Naive B cell (primary cell): ENCODE data around the gene ECHDC1. TPM values are rescaled to one million over a fixed set of nuclear protein-coding genes. Genes with fewer than 3 reads are reported as not detected.
A peak's percentile ranks its signal among the peaks of the same experiment; 100 is the strongest.

ENCODE experiments used
- ATAC-seq, 2 donors: fragments of 150-1000 bp; cut with Tn5 transposase; 2 replicates each; pipeline ENCODE4 v1.10.0; 2021; ENCODE audit warnings: low read depth in 2 of 2, mild to moderate bottlenecking in 2 of 2, moderate library complexity in 2 of 2
- DNase-seq: peaks from one replicate; pipeline ENCODE4 v3.0.0; 2022
- H3K27ac Mint-ChIP-seq, 6 donors: one replicate each; pipeline ENCODE4 v1.8.0; 2020 to 2022; ENCODE audit warnings: mild to moderate bottlenecking in 6 of 6, mixed read lengths in 6 of 6, moderate library complexity in 5 of 6, inconsistent platforms in 2 of 6
- H3K27me3 Mint-ChIP-seq, 3 donors: one replicate each; pipeline ENCODE4 v1.8.0; 2021 to 2022; ENCODE audit warnings: mixed read lengths in 3 of 3, mild to moderate bottlenecking in 1 of 3
- H3K36me3 Mint-ChIP-seq, 2 donors: one replicate each; pipeline ENCODE4 v1.8.0; 2020 to 2022; ENCODE audit warnings: mixed read lengths in 2 of 2, inconsistent platforms in 1 of 2, mild to moderate bottlenecking in 1 of 2
- H3K4me1 Mint-ChIP-seq, 3 donors: one replicate each; pipeline ENCODE4 v1.8.0; 2020 to 2022; ENCODE audit warnings: mixed read lengths in 3 of 3, inconsistent platforms in 1 of 3, mild to moderate bottlenecking in 1 of 3, moderate library complexity in 1 of 3
- H3K4me3 Mint-ChIP-seq, 8 donors: one replicate each; pipeline ENCODE4 v1.8.0; 2020 to 2022; ENCODE audit warnings: mild to moderate bottlenecking in 8 of 8, mixed read lengths in 8 of 8, moderate library complexity in 8 of 8, inconsistent platforms in 2 of 8
- H3K9me3 Mint-ChIP-seq, 7 donors: one replicate each; pipeline ENCODE4 v1.8.0; 2020 to 2022; ENCODE audit warnings: mixed read lengths in 7 of 7, mild to moderate bottlenecking in 5 of 7, inconsistent platforms in 2 of 7, moderate library complexity in 1 of 7
- polyA plus RNA-seq, 6 donors: library from polyadenylated mRNA; unstranded; fragments of 300-500 nt; fragmentation: Illumina TruSeq; gene quantifications; one replicate each; pipeline ENCODE4 v1.2.3, GENCODE V29; 2021; ENCODE audit warnings: low read depth in 6 of 6

ECHDC1 gene
- polyA plus RNA-seq, 6 donors from 2014 or later: 97.9 to 122 (median 102) TPM

DNA sequence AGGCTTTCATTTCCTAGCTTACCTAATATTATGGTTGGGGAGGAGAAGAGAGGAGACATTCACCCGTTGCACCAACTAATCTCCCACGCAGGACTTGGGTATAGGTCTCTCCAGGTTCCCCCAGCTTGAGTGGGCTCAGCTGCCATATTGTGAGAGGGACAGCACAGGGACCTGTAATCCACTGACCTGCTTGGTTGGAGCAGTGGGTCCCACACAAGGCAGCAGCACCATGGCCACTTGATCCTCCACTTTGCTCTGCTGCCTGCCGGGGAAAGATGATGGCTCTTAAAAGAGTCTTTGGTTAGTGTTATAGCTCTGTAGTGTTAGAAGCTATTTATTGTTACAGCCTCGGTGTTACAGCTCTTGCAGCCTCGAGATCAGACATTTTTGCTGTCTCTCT is 22.5 kb upstream of the ECHDC1 start:
- Mint-ChIP-seq H3K9me3 (peaks cover 0 to 9% (median 4%) of the 10 kb centered on the region in 7 donors), H3K27me3 (no peaks in the 10 kb centered on the region), H3K4me3 (no peak overlapping the region), H3K27ac (peak overlapping the region in 1 of 6 donors; percentile 63), H3K36me3 (peaks cover 0 to 5% of the 10 kb centered on the region in 2 donors), H3K4me1 (peaks cover 0 to 5% (median 0%) of the 10 kb centered on the region in 3 donors)
- DNase-seq (no peak), ATAC-seq (no peak)

DNA sequence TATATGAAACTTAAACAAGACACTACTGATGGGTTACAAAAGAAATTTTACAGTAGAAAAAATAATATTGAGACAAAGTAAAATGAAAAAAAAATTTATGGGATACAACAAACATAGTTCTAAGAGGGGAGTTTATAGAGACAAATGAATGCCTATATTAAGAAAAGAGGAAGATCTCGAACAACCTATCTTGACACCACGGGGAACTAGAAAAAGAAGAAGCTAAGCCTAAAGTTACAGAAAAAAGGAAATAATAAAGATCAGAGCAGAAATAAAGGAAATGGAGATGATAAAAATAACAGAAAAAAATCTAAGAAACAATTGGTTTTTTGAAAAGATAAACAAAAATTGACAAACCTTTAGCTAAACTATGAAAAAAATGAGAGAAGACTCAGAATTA is 9.1 kb upstream of the ECHDC1 start:
- Mint-ChIP-seq H3K27me3 (no peaks in the 10 kb centered on the region), H3K4me1 (peaks cover 13 to 29% (median 22%) of the 10 kb centered on the region in 3 donors), H3K36me3 (peaks cover 0 to 8% of the 10 kb centered on the region in 2 donors), H3K27ac (peak overlapping the region; percentile 71 to 89 (median 80)), H3K9me3 (peaks cover 3 to 30% (median 8%) of the 10 kb centered on the region in 7 donors), H3K4me3 (peak overlapping the region in 7 of 8 donors; percentile 27 to 78 (median 53))
- DNase-seq (peak; percentile 25), ATAC-seq (peak; percentile 83 to 90)

- DNase-seq: no peak
- H3K4me3 Mint-ChIP-seq: no peak overlapping the region
- ATAC-seq: no peak
- H3K9me3 Mint-ChIP-seq: peaks cover 3 to 23% (median 8%) of the 10 kb centered on the region in 7 donors
- H3K4me1 Mint-ChIP-seq: peaks cover 19 to 36% (median 27%) of the 10 kb centered on the region in 3 donors
- H3K27ac Mint-ChIP-seq: peak overlapping the region in 4 of 6 donors; percentile 24 to 91 (median 74)
- H3K36me3 Mint-ChIP-seq: peaks cover 0 to 8% of the 10 kb centered on the region in 2 donors
- H3K27me3 Mint-ChIP-seq: no peaks in the 10 kb centered on the region
These were observed 6.6 kb upstream of the ECHDC1 start for GRCh38 chr6:127349980-127350379.

DNA sequence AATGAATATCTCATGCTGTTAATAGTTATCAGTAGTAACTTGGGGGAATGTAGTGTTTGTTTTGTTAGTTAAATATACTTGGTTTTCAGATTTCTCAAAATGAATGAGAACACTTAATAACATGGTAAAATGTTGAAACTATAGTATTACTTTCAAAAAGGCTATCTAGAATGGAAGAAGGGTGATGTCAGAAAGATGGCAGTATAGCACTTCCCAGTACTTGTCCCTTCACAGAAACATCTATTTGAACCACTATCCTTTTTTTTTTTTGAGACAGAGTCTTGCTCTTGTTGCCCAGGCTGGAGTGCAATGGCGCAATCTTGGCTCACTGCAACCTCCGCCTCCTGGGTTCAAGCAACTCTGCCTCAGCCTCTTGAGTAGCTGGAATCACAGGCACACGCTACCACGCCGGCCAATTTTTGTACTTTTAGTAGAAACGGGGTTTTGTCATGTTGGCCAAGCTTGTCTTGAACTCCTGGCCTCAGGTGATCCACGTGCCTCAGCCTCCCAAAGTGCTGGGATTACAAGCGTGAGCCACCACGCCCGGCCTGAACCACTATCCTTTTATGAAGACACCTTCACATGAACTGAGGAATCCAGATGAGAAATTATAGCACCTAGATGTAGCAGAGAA is 4.7 kb upstream of the ECHDC1 start:
- peaks cover 19 to 30% (median 26%) of the 10 kb centered on the region in 3 donors for H3K4me1 Mint-ChIP-seq
- no peak overlapping the region for H3K4me3 Mint-ChIP-seq
- H3K36me3 Mint-ChIP-seq: peaks cover 0 to 8% of the 10 kb centered on the region in 2 donors
- DNase-seq (no peak), ATAC-seq (no peak)
- peak overlapping the region in 3 of 6 donors; percentile 12 to 70 (median 45) for H3K27ac Mint-ChIP-seq
- peaks cover 3 to 23% (median 8%) of the 10 kb centered on the region in 7 donors for H3K9me3 Mint-ChIP-seq
- no peaks in the 10 kb centered on the region for H3K27me3 Mint-ChIP-seq

- Mint-ChIP-seq H3K4me1 (peaks cover 14 to 20% (median 17%) of the 10 kb centered on the region in 3 donors), H3K36me3 (peaks cover 0 to 8% of the 10 kb centered on the region in 2 donors), H3K9me3 (peaks cover 0 to 17% (median 4%) of the 10 kb centered on the region in 7 donors), H3K27me3 (no peaks in the 10 kb centered on the region), H3K27ac (peak overlapping the region in 1 of 6 donors; percentile 32), H3K4me3 (peak overlapping the region in 1 of 8 donors; percentile 40)
- ATAC-seq (no peak), DNase-seq (no peak)
These were observed 3.8 kb upstream of the ECHDC1 start for GRCh38 chr6:127347178-127347577.

DNA sequence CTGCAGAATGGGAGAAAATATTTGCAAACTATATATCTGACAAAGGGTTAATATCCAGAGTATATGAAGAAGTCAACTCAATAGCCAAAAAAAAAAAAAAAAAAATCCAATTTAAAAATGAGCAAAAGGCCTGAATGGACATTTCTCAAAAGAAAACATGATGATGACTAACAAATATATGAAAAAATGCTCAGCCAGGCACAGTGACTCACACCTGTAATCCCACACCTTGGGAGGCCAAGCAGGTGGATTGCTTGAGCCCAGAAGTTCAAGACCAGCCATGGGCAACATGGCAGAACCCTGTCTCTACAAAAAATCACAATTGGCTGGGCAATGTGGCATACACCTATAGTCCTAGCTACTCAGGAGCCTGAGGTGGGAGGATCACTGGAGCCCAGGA is 2.1 kb upstream of the ECHDC1 start:
- Mint-ChIP-seq H3K9me3 (peaks cover 0 to 13% (median 3%) of the 10 kb centered on the region in 7 donors), H3K4me1 (peaks cover 10 to 14% (median 14%) of the 10 kb centered on the region in 3 donors), H3K27ac (peak overlapping the region in 1 of 6 donors; percentile 35), H3K4me3 (peak overlapping the region in 2 of 8 donors; percentile 24 to 48), H3K36me3 (peaks cover 0 to 8% of the 10 kb centered on the region in 2 donors), H3K27me3 (no peaks in the 10 kb centered on the region)
- ATAC-seq (no peak), DNase-seq (no peak)

DNA sequence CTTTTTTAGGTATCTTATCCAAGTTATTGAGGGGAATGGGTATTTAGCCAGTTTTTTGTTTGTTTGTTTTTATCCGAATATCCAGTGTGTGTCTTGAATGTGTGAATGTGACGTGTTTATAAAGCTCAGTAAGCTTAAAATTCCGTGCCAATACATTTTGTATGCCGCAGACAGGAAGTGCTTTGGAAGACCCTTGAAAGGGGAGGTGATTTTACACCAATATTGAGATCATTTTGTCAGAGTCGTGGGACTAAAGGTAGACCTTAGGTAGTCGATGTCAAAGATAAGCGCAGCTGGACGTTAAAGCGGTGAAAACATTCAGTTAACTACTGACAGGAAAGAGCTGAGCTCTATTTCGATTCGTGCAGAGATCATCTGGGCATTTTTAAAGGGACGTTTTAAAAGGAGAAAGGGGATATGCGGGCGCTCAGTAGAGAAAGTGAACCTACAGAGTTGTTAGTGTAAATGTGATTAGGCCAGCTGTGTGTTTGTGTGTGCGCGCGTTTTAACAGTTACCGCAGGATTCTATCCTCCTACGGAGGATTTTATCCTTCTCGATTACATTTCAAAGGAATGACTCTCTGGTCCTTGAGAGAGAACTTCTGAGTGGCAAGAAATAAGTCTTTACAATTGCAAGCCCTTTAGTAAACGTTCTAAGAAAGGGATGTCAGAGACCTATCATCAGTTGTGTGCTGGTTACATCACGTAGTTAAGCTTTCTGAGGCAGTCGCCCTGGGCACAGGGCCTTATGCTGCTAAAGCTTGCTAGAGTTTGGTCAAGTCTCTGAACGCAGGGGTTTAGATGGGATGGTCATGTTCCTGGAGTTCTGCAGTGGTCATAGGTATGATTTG is 625 bp upstream of the ECHDC1 start:
- no peak overlapping the region for H3K27ac Mint-ChIP-seq
- H3K36me3 Mint-ChIP-seq: no peaks in the 10 kb centered on the region
- H3K4me3 Mint-ChIP-seq: no peak overlapping the region
- ATAC-seq: no peak
- H3K9me3 Mint-ChIP-seq: no peaks in the 10 kb centered on the region
- DNase-seq: no peak
- no peaks in the 10 kb centered on the region for H3K27me3 Mint-ChIP-seq
- peaks cover 5 to 14% (median 11%) of the 10 kb centered on the region in 3 donors for H3K4me1 Mint-ChIP-seq

- no peak for ATAC-seq
- no peak overlapping the region for H3K27ac Mint-ChIP-seq
- H3K4me3 Mint-ChIP-seq: no peak overlapping the region
- H3K36me3 Mint-ChIP-seq: peaks cover 0 to 2% of the 10 kb centered on the region in 2 donors
- no peaks in the 10 kb centered on the region for H3K9me3 Mint-ChIP-seq
- DNase-seq: no peak
- peaks cover 9 to 14% (median 13%) of the 10 kb centered on the region in 3 donors for H3K4me1 Mint-ChIP-seq
- H3K27me3 Mint-ChIP-seq: no peaks in the 10 kb centered on the region
These were observed 988 bp downstream of the ECHDC1 start for GRCh38 chr6:127342296-127342945.

GRCh38 chr6:127341471-127342202 is 1.8 kb downstream of the ECHDC1 start:
- H3K27ac Mint-ChIP-seq: no peak overlapping the region
- peaks cover 0 to 5% of the 10 kb centered on the region in 2 donors for H3K36me3 Mint-ChIP-seq
- no peaks in the 10 kb centered on the region for H3K27me3 Mint-ChIP-seq
- DNase-seq: peak; percentile 74
- peaks cover 13 to 20% (median 17%) of the 10 kb centered on the region in 3 donors for H3K4me1 Mint-ChIP-seq
- H3K4me3 Mint-ChIP-seq: no peak overlapping the region
- ATAC-seq: peak; percentile 69 to 71
- H3K9me3 Mint-ChIP-seq: no peaks in the 10 kb centered on the region

DNA sequence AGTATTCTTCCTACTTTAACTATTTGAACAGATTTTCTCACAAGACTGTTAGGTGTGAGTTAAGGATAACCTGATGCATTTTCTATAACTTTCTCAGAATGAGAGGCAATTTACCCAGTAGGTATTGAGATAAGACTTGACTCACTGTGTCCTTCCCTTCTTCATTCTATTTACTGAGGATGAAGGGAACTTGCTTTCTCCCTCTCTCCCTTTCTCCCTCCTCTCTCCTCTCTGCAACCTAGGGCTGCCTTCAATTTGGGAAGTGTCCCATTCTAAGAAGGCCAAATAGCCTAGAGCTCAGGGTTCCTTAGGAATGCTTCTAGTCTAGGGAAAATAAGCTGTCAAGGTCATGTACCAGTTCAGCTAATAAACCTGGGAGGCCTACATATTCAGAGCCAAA is 3.2 kb downstream of the ECHDC1 start:
- DNase-seq (no peak), ATAC-seq (no peak)
- H3K9me3 Mint-ChIP-seq: no peaks in the 10 kb centered on the region
- no peaks in the 10 kb centered on the region for H3K27me3 Mint-ChIP-seq
- peak overlapping the region in 2 of 8 donors; percentile 3 to 48 for H3K4me3 Mint-ChIP-seq
- H3K27ac Mint-ChIP-seq: peak overlapping the region in 4 of 6 donors; percentile 12 to 83 (median 64)
- H3K36me3 Mint-ChIP-seq: peaks cover 0 to 5% of the 10 kb centered on the region in 2 donors
- peaks cover 11 to 17% (median 13%) of the 10 kb centered on the region in 3 donors for H3K4me1 Mint-ChIP-seq

DNA sequence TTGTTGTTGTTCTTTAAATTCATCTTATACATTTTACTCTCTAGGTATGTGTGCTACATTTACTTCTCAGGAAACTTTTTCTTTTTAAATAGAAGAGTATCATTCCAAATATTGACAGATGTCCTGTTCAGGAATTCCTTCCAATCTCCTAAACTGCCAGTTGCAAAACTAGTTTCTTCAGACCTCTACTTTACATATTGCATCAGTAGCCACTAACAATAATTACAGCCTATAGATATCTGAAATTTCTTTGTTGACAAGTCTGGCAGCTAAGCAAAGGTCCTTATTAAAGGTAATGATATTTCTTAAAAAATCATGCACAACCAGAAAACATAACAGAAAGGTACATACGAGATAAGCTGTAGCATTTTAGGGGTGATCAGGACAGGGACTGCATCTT is 4.5 kb downstream of the ECHDC1 start:
- H3K4me3 Mint-ChIP-seq: no peak overlapping the region
- peaks cover 0 to 4% (median 0%) of the 10 kb centered on the region in 7 donors for H3K9me3 Mint-ChIP-seq
- no peak for ATAC-seq
- H3K36me3 Mint-ChIP-seq: peaks cover 10% of the 10 kb centered on the region in 2 donors
- H3K27me3 Mint-ChIP-seq: no peaks in the 10 kb centered on the region
- peak overlapping the region in 2 of 6 donors; percentile 51 to 61 for H3K27ac Mint-ChIP-seq
- no peak for DNase-seq
- peaks cover 20 to 27% (median 22%) of the 10 kb centered on the region in 3 donors for H3K4me1 Mint-ChIP-seq

- Mint-ChIP-seq H3K27ac (peak overlapping the region; percentile 4 to 66 (median 46)), H3K9me3 (peaks cover 0 to 5% (median 0%) of the 10 kb centered on the region in 7 donors), H3K27me3 (no peaks in the 10 kb centered on the region), H3K4me1 (peaks cover 24 to 44% (median 41%) of the 10 kb centered on the region in 3 donors), H3K36me3 (peaks cover 13 to 15% of the 10 kb centered on the region in 2 donors), H3K4me3 (peak overlapping the region in 1 of 8 donors; percentile 8)
- DNase-seq (no peak), ATAC-seq (no peak)
These were observed 10.9 kb downstream of the ECHDC1 start for GRCh38 chr6:127332383-127332961.
